Measurements from ENCODE around the gene HHIPL1.

HHIPL1 gene

GRCh38 chr14:99644723-99645544 lies at the start of gene HHIPL1:
TSS of gene HHIPL1 (plus strand) at chr14:99645129. CDS start at chr14:99645208, 79 bp downstream.
- peak; percentile 67 for DNase-seq (ENCODE audit: low read depth, low spot score)

DNA sequence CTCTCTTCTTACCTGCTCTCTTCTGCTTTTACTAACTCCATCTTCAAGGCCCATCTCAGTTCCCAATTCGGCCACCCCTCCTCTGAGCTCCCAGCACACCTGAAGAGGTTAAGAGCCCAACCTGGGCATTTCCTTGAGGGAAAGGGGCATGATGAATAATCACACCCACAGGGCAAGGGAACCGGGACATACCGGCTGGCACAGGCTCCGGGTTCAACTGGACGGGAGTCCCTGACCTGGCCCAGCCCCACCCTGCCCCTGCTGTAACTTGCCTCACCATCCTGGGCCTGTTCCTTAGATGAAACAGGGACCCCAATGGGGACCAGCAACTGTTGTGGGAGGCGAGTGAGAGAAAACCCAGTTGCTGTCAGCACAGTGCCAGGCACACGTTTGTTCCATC lies 49.4 kb upstream of the HHIPL1 start:
- DNase-seq (ENCODE audit: low read depth, low spot score): no peak

- DNase-seq (ENCODE audit: low read depth, low spot score): no peak
Observed at GRCh38 chr14:99596071-99596627, 48.8 kb upstream of the HHIPL1 start.

DNA sequence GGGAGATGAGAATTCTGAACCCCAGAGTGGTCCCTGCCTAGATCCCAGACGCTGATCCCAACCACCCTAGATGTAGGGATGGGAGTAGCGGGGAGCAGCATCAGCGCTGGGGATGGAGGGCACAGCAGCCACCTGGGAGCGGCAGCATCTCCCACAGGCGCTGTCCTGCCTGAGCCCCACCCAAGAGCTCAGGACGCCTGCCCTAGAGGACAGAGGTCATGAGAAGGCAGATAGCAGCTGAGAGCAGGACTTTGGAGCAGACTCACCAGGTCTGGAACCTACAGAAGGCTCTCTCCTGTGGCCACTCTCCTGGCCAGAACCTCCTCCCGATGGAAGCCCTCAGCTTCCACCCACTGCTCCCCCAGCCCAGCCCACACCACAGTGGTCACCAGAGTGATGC lies 48.2 kb upstream of the HHIPL1 start:
- DNase-seq (ENCODE audit: low read depth, low spot score): no peak

DNA sequence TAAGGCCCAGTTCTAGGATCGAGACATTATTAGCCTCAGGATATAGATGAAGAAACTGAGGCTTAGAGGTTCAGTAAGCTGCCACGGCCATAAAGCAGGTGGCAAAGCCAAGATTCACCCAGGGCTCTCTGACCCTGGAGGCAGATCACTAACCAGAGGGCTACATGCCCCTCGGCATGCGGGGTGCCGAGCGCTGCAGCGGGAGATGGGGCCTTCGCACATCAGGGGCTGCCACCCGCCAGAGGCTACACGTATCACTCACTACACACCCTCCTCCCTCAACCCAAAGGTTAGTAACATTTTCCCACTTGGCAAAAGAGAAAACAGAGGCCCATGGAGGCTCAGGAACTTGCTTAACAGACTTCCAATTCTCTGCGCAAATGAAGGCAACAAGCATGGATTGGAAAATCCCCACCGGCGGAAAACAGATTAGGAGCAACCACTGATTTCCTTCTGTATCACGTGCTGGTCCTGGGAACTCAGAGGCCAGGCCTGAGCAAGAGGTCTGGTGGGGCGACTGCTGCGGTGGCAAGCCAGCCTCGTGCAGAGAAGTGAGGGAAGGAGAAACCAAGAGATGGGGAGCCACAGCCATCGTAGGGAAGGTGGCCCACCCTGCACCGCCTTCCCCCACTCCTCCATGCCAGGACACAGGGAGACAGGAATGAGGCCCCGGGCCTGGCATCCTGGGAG lies 46.9 kb upstream of the HHIPL1 start:
- no peak for DNase-seq (ENCODE audit: low read depth, low spot score)

DNA sequence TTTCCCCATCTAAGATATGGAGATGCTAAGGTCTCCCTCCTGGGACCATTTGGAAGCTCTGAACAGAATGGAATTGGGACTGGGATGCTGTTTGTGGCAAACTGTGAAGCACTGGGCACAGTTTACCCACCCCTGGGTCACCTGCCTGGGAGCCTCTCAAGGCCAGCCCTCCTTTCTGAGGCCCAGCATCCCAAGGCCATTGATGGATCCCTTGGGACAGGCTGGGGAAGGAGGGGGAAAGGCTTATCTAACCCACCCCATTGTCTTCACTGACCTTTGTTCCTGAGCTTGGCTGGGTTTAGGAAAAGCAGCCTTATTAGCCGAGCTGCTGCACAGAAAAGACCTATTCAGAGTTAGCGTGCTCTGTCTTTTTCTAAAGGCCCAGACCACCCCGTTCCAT lies 46.2 kb upstream of the HHIPL1 start:
- DNase-seq (ENCODE audit: low read depth, low spot score): no peak

GRCh38 chr14:99599393-99599792 lies 45.5 kb upstream of the HHIPL1 start:
- no peak for DNase-seq (ENCODE audit: low read depth, low spot score)

DNA sequence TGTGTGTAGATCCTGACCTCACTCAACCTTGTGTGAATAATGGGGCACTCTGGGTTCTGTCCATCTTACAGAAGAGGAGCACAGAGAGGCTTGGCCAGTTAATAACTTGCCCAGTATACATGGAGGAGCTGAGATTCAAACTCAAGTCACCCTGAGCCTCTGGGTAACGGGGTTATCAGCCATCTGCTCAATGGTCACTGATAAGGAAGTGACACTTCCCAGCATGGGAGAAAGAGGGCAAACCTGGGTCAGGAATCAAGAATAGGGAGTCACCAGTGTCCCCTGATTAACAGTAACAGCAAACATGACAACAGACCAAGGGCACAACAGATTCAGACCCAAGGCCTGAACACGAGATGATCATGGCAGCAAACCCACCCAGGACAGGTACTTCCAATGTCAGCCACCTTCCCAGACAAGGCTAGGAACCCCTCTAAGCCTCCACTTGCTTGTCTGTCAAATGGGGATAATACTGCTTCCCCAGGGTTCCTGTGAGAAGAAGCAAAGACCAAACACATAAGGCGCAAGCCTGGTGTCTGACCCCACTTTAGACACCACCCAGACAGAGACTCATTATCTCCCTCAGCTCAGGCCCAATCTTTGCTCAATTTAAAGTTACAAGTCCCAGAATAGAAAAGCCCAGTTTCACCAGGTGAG lies 44.6 kb upstream of the HHIPL1 start:
- no peak for DNase-seq (ENCODE audit: low read depth, low spot score)

DNA sequence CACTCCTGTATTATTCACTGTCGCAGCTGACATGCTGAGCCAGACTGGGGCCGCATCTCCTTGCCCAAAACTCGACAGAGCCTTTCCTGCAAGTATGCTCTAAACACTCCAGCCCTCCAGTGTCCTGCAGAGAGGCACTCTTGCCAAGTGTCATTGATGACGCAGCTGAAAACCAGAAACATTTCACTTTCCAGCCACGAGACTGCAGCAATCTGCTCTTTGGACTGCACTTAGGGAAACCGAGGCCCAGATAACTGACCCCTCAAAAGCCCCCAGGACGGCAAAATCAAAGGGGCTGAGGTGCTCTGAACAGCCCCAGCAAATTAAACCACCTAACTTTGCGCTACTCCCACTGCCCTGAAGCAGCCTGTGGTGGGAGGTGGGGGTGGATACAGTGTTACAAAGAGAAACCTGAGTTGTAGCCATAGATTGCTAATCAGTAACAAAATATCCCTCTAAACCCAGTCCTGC lies 43.5 kb upstream of the HHIPL1 start:
- peak; percentile 72 for DNase-seq (ENCODE audit: low read depth, low spot score)

GRCh38 chr14:99602054-99602787 lies 42.7 kb upstream of the HHIPL1 start:
- DNase-seq (ENCODE audit: low read depth, low spot score): peak; percentile 48

DNA sequence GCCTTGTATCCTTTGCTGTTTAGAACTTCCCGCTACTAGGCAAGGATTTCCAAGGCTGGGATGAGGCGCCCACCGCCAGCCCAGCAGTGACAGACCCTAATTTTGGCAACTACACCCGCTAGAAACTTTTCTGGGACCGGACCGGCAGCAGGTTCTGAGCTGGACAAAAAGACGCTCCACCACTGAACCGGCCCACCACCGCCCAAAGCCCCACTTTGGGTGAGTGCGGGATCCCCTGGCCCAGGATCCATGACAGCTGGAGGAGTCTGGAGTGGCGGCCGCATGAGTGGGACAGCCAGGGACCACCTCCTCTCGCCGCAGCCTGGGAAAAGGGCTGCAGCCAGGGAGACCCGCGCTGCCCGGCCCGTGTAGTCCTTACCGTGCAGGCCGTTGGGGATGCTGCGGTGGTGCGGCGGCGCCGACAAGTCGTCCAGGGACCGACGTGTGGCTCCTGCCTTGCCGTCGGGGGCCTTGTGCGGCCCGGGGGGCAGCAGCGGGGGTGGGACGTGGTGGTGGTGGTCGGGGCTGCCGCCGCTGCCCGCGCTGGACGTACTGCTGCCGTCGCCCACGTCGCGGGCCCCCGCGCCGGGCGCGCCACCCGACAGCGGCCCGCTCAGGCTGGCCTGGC lies 42.0 kb upstream of the HHIPL1 start:
- DNase-seq (ENCODE audit: low read depth, low spot score): no peak

GRCh38 chr14:99603471-99604277 lies 41.3 kb upstream of the HHIPL1 start, which contains the start of gene CCDC85C:
TSS of gene CCDC85C (minus strand) at chr14:99604207. CDS start at chr14:99603959, 248 bp downstream.
- DNase-seq (ENCODE audit: low read depth, low spot score): peak; percentile 81

DNA sequence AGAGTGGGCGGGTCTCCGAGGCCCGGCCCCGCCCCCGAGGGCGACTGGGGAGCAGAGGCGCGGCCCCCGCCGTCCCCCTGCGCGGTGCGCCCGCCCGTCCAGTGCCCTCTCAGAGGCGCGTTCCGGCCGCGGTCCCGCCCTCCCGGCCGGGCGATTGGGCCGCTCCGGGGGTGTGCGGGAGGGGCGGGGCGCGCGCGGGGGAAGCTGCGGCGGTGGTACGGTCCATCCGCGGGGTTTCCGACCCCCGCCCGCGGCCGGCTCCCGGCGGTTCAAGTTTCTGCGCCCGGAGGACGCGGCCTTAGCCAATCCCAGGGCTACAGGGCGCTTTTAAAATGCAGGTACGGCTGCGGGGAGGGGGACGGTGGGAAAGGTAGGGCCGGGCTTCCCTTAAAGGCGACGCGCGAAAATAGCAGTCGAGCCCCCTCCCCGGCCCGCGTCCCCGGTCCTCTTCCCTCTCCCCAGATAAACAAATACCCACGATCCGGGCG lies 40.6 kb upstream of the HHIPL1 start:
- DNase-seq (ENCODE audit: low read depth, low spot score): peak; percentile 99

- DNase-seq (ENCODE audit: low read depth, low spot score): peak; percentile 75
Observed at GRCh38 chr14:99604766-99605298, 40.1 kb upstream of the HHIPL1 start.

DNA sequence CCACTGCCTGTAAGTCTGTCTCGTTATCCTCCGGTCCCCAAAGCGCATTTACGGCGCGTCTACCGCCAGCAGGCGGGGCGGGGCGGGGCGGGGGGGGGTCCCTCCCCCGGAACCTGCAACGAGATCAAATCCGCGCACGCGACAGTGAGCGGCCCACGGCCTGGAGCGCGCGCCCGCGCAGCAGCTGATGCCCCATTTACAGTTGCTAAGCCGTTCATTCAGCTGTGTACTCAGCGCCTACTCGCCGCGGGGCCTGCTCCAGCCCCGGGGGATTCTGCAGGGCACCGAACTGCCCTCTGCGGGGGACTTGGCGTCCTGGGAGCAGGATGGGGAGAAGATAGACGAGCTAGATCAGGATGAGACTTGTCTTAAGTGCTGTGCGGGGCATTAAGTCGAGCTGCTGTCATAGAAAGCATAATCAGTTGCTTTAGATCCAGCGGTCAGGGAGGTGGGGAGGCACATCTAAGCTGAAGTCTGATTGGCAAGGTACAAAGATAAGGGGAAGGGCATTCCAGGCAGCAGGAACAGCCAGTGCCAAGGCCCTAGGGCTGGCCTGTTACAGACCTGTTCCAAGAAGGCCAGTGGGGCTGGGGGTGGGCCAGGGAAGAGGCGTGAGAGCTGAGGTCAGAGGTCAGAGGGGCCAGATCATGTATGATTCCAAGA lies 39.5 kb upstream of the HHIPL1 start:
- DNase-seq (ENCODE audit: low read depth, low spot score): peak; percentile 83

GRCh38 chr14:99606359-99606758 lies 38.6 kb upstream of the HHIPL1 start:
- DNase-seq (ENCODE audit: low read depth, low spot score): no peak

GRCh38 chr14:99608591-99608990 lies 36.3 kb upstream of the HHIPL1 start:
- no peak for DNase-seq (ENCODE audit: low read depth, low spot score)

GRCh38 chr14:99609245-99610170 lies 35.4 kb upstream of the HHIPL1 start:
- no peak for DNase-seq (ENCODE audit: low read depth, low spot score)
